Choroid plexus epithelial cell (primary cell): ENCODE measurements around the gene FBXL13.
A peak's percentile ranks its signal among the peaks of the same experiment; 100 is the strongest.

Experiments
- DNase-seq: peaks from one replicate; pipeline ENCODE4 v3.0.0-alpha.2; 2010; ENCODE audit warnings: low read depth
- H3K4me3 ChIP-seq: 2 replicates; pipeline ENCODE4 v1.5.1; 2011; ENCODE audit warnings: low read depth, mild to moderate bottlenecking, control low read depth, low read length, moderate library complexity
- TF ChIP-seq, protein P1 (sequence below): conservative IDR thresholded peaks from 2 replicates; pipeline ENCODE4 v1.5.1; 2011; ENCODE audit warnings: low read depth, mild to moderate bottlenecking, control low read depth, inconsistent platforms, low read length, moderate library complexity

Gene FBXL13

GRCh38 chr7:102951839-102952238 is 122.8 kb downstream of the FBXL13 start:
- TF ChIP-seq, protein P1, sequence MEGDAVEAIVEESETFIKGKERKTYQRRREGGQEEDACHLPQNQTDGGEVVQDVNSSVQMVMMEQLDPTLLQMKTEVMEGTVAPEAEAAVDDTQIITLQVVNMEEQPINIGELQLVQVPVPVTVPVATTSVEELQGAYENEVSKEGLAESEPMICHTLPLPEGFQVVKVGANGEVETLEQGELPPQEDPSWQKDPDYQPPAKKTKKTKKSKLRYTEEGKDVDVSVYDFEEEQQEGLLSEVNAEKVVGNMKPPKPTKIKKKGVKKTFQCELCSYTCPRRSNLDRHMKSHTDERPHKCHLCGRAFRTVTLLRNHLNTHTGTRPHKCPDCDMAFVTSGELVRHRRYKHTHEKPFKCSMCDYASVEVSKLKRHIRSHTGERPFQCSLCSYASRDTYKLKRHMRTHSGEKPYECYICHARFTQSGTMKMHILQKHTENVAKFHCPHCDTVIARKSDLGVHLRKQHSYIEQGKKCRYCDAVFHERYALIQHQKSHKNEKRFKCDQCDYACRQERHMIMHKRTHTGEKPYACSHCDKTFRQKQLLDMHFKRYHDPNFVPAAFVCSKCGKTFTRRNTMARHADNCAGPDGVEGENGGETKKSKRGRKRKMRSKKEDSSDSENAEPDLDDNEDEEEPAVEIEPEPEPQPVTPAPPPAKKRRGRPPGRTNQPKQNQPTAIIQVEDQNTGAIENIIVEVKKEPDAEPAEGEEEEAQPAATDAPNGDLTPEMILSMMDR, result no peak

DNA sequence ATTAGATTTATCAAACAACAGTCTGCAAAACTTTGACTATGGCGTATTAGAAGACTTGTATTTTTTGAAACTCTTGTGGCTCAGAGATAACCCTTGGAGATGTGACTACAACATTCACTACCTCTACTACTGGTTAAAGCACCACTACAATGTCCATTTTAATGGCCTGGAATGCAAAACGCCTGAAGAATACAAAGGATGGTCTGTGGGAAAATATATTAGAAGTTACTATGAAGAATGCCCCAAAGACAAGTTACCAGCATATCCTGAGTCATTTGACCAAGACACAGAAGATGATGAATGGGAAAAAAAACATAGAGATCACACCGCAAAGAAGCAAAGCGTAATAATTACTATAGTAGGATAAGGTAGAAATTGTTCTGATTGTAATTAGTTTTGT is 130.4 kb downstream of the FBXL13 start:
- no peak for DNase-seq
- H3K4me3 ChIP-seq, result no peak overlapping the region
- TF ChIP-seq, protein P1, result no peak

More at GRCh38 chr7:102951839-102952238, 122.8 kb downstream of the FBXL13 start:
- H3K4me3 ChIP-seq, result no peak overlapping the region
- DNase-seq, result no peak

DNA sequence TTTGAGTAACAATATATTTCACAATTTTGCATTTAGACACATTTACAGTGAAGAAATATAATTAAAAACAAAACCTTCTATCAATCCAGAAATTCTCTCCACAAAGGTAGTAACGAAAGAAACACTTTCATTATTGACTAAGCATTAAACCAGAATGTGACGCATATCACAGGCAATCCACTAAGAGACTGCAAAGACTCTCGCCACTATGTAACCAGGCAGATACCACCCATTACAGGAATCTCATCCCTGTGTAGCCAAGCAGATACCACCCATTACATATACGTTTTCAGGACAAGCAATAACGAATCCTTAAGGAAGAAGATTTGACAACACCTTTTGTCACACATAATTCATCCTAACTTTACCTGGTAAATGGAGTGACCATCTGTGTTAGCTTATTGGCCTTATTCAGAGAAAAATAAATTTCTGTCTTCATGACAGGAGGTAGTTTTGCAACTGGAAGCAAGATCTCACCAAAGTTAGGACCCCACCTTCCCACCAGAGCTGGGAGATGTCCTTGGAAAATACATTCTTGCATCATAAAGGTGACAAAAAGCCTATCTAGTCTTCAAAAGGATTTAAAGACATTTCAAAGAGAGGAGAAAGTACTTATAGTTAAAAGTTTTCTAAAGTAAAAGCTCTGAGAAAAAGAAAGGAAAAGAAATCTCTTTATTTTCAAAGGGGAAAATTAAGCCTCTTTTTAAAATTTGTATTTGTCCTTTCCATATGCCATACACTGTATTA is 131.0 kb downstream of the FBXL13 start:
- TF ChIP-seq, protein P1, result no peak
- no peak overlapping the region for H3K4me3 ChIP-seq
- no peak for DNase-seq

DNA sequence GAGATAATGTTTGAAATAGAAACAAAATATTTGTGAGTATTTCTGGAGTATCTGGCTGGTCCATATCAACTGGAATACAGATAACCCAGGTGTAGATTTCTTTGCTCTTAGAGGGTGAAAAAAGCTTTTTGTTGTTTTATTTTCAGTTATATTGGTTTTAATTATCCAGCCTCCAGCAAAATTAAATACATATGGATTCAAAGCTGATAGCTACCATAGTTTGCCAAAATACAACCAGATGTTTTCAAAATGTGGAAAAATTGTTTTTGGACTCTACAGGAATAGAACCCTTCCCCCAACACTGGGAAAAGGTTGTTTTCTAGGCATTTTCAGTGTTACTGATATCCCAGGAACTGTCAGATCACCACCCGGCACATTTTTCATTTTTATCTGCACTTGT is 131.7 kb downstream of the FBXL13 start:
- TF ChIP-seq, protein P1, result no peak
- H3K4me3 ChIP-seq, result no peak overlapping the region
- no peak for DNase-seq

GRCh38 chr7:102942181-102942866 is 132.3 kb downstream of the FBXL13 start:
- H3K4me3 ChIP-seq, result no peak overlapping the region
- DNase-seq, result peak; percentile 58
- TF ChIP-seq, protein P1, result no peak

GRCh38 chr7:102938679-102939078 is 135.9 kb downstream of the FBXL13 start:
- no peak overlapping the region for H3K4me3 ChIP-seq
- DNase-seq, result no peak
- TF ChIP-seq, protein P1, result no peak
